ENCODE data around the gene GATB.

DNA sequence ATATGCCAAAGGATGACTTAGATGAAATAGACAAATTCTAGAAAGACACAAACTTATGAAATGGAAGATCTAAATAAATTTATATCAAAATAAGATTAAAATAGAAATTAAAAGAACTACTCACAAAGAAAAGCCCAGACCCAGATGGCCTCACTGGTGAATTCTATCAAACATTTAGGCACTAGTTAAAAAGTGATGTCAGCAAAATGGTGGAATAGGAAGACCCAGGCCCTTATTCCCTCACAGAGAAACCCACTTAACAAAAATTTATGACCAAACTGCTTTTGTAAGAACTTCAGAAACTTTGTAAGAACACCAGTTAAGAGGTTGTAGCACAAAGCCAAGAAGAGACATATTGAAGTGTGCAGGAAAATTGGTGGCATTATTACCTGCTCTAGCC lies 129.5 kb downstream of the GATB start:
- no peak for TF ChIP-seq POLR2A (IDR thresholded peaks at IDR 0.05; ENCODE audit: low read depth, low read length)
- TF ChIP-seq MAFK (IDR thresholded peaks at IDR 0.05; ENCODE audit: low read depth, low read length), result no peak; the same call in 1 of the 2 replicates
- TF ChIP-seq, protein P1, sequence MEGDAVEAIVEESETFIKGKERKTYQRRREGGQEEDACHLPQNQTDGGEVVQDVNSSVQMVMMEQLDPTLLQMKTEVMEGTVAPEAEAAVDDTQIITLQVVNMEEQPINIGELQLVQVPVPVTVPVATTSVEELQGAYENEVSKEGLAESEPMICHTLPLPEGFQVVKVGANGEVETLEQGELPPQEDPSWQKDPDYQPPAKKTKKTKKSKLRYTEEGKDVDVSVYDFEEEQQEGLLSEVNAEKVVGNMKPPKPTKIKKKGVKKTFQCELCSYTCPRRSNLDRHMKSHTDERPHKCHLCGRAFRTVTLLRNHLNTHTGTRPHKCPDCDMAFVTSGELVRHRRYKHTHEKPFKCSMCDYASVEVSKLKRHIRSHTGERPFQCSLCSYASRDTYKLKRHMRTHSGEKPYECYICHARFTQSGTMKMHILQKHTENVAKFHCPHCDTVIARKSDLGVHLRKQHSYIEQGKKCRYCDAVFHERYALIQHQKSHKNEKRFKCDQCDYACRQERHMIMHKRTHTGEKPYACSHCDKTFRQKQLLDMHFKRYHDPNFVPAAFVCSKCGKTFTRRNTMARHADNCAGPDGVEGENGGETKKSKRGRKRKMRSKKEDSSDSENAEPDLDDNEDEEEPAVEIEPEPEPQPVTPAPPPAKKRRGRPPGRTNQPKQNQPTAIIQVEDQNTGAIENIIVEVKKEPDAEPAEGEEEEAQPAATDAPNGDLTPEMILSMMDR (conservative IDR thresholded peaks at IDR 0.05; ENCODE audit: low read depth, low read length), result no peak
- TF ChIP-seq CHD1 (IDR thresholded peaks at IDR 0.05; ENCODE audit: low read depth, low read length), result no peak
- no peak for TF ChIP-seq FOS (IDR thresholded peaks at IDR 0.05; ENCODE audit: low read depth, low read length)
- no peak for TF ChIP-seq CEBPB (IDR thresholded peaks at IDR 0.05; ENCODE audit: low read depth, low read length)
- TF ChIP-seq, protein P2, sequence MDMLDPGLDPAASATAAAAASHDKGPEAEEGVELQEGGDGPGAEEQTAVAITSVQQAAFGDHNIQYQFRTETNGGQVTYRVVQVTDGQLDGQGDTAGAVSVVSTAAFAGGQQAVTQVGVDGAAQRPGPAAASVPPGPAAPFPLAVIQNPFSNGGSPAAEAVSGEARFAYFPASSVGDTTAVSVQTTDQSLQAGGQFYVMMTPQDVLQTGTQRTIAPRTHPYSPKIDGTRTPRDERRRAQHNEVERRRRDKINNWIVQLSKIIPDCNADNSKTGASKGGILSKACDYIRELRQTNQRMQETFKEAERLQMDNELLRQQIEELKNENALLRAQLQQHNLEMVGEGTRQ (IDR thresholded peaks at IDR 0.05; ENCODE audit: low read depth, low read length), result no peak
- no peak for TF ChIP-seq BHLHE40 (IDR thresholded peaks at IDR 0.05; ENCODE audit: low read depth, low read length)
- no peak for TF ChIP-seq MAZ (IDR thresholded peaks at IDR 0.05; ENCODE audit: borderline replicate concordance, low read depth, low read length)
- TF ChIP-seq, protein P3, sequence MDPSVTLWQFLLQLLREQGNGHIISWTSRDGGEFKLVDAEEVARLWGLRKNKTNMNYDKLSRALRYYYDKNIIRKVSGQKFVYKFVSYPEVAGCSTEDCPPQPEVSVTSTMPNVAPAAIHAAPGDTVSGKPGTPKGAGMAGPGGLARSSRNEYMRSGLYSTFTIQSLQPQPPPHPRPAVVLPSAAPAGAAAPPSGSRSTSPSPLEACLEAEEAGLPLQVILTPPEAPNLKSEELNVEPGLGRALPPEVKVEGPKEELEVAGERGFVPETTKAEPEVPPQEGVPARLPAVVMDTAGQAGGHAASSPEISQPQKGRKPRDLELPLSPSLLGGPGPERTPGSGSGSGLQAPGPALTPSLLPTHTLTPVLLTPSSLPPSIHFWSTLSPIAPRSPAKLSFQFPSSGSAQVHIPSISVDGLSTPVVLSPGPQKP (IDR thresholded peaks at IDR 0.05; ENCODE audit: borderline replicate concordance, low read depth, low read length), result no peak

Measured in IMR-90 (cell line).